Measurements from ENCODE around the gene MFAP3L. TPM values are rescaled to one million over a fixed set of nuclear protein-coding genes. Genes with fewer than 3 reads are reported as not detected.

Gene MFAP3L
- total RNA-seq, 1 experiment from 2014 or later: 6.2 TPM

- ChIA-PET POLR2A (ENCODE audit: unreplicated experiment) (no interaction called here), CTCF (no interaction called here)
- Histone ChIP-seq H2AFZ (no peak overlapping the region), H3K4me3 (no peak overlapping the region), H3K9me3 (ENCODE audit: insufficient read depth, low read depth) (no peaks in the 10 kb centered on the region), H3K27ac (no peak overlapping the region), H3K4me2 (no peak overlapping the region), H3F3A (ENCODE audit: insufficient read depth, low read depth) (no peaks in the 10 kb centered on the region), H3K27me3 (ENCODE audit: insufficient read depth, low read depth) (no peaks in the 10 kb centered on the region), H3K9me2 (ENCODE audit: insufficient read depth) (no peaks in the 10 kb centered on the region), H4K20me1 (ENCODE audit: insufficient read depth) (no peaks in the 10 kb centered on the region), H3K79me2 (ENCODE audit: low read depth) (no peaks in the 10 kb centered on the region), H3K36me3 (ENCODE audit: low read depth) (no peaks in the 10 kb centered on the region), H3K4me1 (replicated peaks; ENCODE audit: insufficient read depth) (no peaks in the 10 kb centered on the region)
- no peak for DNase-seq
- no TSS peak for BruUV-seq (replicated peaks)
- TF ChIP-seq EZH2 (IDR thresholded peaks at IDR 0.05; ENCODE audit: low read depth): no peak
- TF ChIP-seq CTCF (conservative IDR thresholded peaks at IDR 0.05): no peak
- intact Hi-C loops (cut with micrococcal nuclease; ENCODE audit: unreplicated experiment): no loop called here
Observed at GRCh38 chr4:170004651-170005295, 21.4 kb downstream of the MFAP3L start.

GRCh38 chr4:170003071-170004070, 22.8 kb downstream of the MFAP3L start:
- H4K20me1 ChIP-seq (ENCODE audit: insufficient read depth): no peaks in the 10 kb centered on the region
- no peak overlapping the region for H3K4me3 ChIP-seq
- DNase-seq: no peak
- no peaks in the 10 kb centered on the region for H3K9me3 ChIP-seq (ENCODE audit: insufficient read depth, low read depth)
- no peaks in the 10 kb centered on the region for H3K9me2 ChIP-seq (ENCODE audit: insufficient read depth)
- H3K79me2 ChIP-seq (ENCODE audit: low read depth): no peaks in the 10 kb centered on the region
- ChIA-PET POLR2A (ENCODE audit: unreplicated experiment) (no interaction called here), CTCF (no interaction called here)
- BruUV-seq (replicated peaks): no TSS peak
- no peaks in the 10 kb centered on the region for H3K4me1 ChIP-seq (replicated peaks; ENCODE audit: insufficient read depth)
- H2AFZ ChIP-seq: no peak overlapping the region
- H3K27ac ChIP-seq: no peak overlapping the region
- no peaks in the 10 kb centered on the region for H3F3A ChIP-seq (ENCODE audit: insufficient read depth, low read depth)
- TF ChIP-seq EZH2 (IDR thresholded peaks at IDR 0.05; ENCODE audit: low read depth) (no peak), CTCF (conservative IDR thresholded peaks at IDR 0.05) (no peak)
- no peaks in the 10 kb centered on the region for H3K27me3 ChIP-seq (ENCODE audit: insufficient read depth, low read depth)
- no peaks in the 10 kb centered on the region for H3K36me3 ChIP-seq (ENCODE audit: low read depth)
- no peak overlapping the region for H3K4me2 ChIP-seq
- intact Hi-C loops (cut with micrococcal nuclease; ENCODE audit: unreplicated experiment): no loop called here

- CTCF ChIA-PET: no interaction called here
- no peak overlapping the region for H2AFZ ChIP-seq
- H3K36me3 ChIP-seq (ENCODE audit: low read depth): no peaks in the 10 kb centered on the region
- no peaks in the 10 kb centered on the region for H3K9me2 ChIP-seq (ENCODE audit: insufficient read depth)
- no peak overlapping the region for H3K27ac ChIP-seq
- DNase-seq: no peak
- POLR2A ChIA-PET (ENCODE audit: unreplicated experiment): no interaction called here
- no peaks in the 10 kb centered on the region for H3K79me2 ChIP-seq (ENCODE audit: low read depth)
- no peak overlapping the region for H3K4me2 ChIP-seq
- BruUV-seq (replicated peaks): no TSS peak
- H3K4me3 ChIP-seq: no peak overlapping the region
- TF ChIP-seq CTCF (conservative IDR thresholded peaks at IDR 0.05): no peak
- TF ChIP-seq EZH2 (IDR thresholded peaks at IDR 0.05; ENCODE audit: low read depth): no peak
- H3F3A ChIP-seq (ENCODE audit: insufficient read depth, low read depth): no peaks in the 10 kb centered on the region
- H4K20me1 ChIP-seq (ENCODE audit: insufficient read depth): no peaks in the 10 kb centered on the region
- intact Hi-C loops (cut with micrococcal nuclease; ENCODE audit: unreplicated experiment): no loop called here
- no peaks in the 10 kb centered on the region for H3K9me3 ChIP-seq (ENCODE audit: insufficient read depth, low read depth)
- no peaks in the 10 kb centered on the region for H3K27me3 ChIP-seq (ENCODE audit: insufficient read depth, low read depth)
- peaks cover 7% of the 10 kb centered on the region for H3K4me1 ChIP-seq (replicated peaks; ENCODE audit: insufficient read depth)
Observed at GRCh38 chr4:170001745-170002267, 24.4 kb downstream of the MFAP3L start.
